ENCODE results near the gene SLC35F5. TPM values are rescaled to one million over a fixed set of nuclear protein-coding genes. Genes with fewer than 3 reads are reported as not detected.

SLC35F5 gene
- total RNA-seq, 1 donor from 2014 or later: 57.5 TPM

GRCh38 chr2:113686537-113686936 is 69.9 kb downstream of the SLC35F5 start:
- TF ChIP-seq CTCF (IDR thresholded peaks at IDR 0.05; ENCODE audit: unreplicated experiment): no peak
- Mint-ChIP-seq H3K27me3 (ENCODE audit: low read depth) (peaks cover 22% of the 10 kb centered on the region), H3K9me3 (peaks cover 17% of the 10 kb centered on the region), H3K4me1 (no peaks in the 10 kb centered on the region), H3K27ac (no peak overlapping the region), H3K4me3 (no peak overlapping the region), H3K36me3 (no peaks in the 10 kb centered on the region)
- DNase-seq (ENCODE audit: low spot score in 2 of 2, unreplicated experiment in 2 of 2): no peak

GRCh38 chr2:113685471-113685870 is 71.0 kb downstream of the SLC35F5 start:
- TF ChIP-seq CTCF (IDR thresholded peaks at IDR 0.05; ENCODE audit: unreplicated experiment): no peak
- Mint-ChIP-seq H3K4me3 (no peak overlapping the region), H3K9me3 (peaks cover 17% of the 10 kb centered on the region), H3K36me3 (no peaks in the 10 kb centered on the region), H3K27ac (no peak overlapping the region), H3K4me1 (no peaks in the 10 kb centered on the region), H3K27me3 (ENCODE audit: low read depth) (peaks cover 19% of the 10 kb centered on the region)
- DNase-seq (ENCODE audit: low spot score in 2 of 2, unreplicated experiment in 2 of 2): no peak

GRCh38 chr2:113679457-113679856 is 77.0 kb downstream of the SLC35F5 start:
- peaks cover 26% of the 10 kb centered on the region for H3K27me3 Mint-ChIP-seq (ENCODE audit: low read depth)
- no peak overlapping the region for H3K27ac Mint-ChIP-seq
- no peak overlapping the region for H3K4me3 Mint-ChIP-seq
- peaks cover 17% of the 10 kb centered on the region for H3K9me3 Mint-ChIP-seq
- no peaks in the 10 kb centered on the region for H3K36me3 Mint-ChIP-seq
- H3K4me1 Mint-ChIP-seq: no peaks in the 10 kb centered on the region
- no peak for TF ChIP-seq CTCF (IDR thresholded peaks at IDR 0.05; ENCODE audit: unreplicated experiment)
- DNase-seq (ENCODE audit: low spot score in 2 of 2, unreplicated experiment in 2 of 2): no peak

- H3K27ac Mint-ChIP-seq: no peak overlapping the region
- H3K36me3 Mint-ChIP-seq: no peaks in the 10 kb centered on the region
- H3K4me3 Mint-ChIP-seq: no peak overlapping the region
- TF ChIP-seq CTCF (IDR thresholded peaks at IDR 0.05; ENCODE audit: unreplicated experiment): no peak
- no peak for DNase-seq (ENCODE audit: low spot score in 2 of 2, unreplicated experiment in 2 of 2)
- H3K4me1 Mint-ChIP-seq: no peaks in the 10 kb centered on the region
- H3K27me3 Mint-ChIP-seq (ENCODE audit: low read depth): peaks cover 30% of the 10 kb centered on the region
- H3K9me3 Mint-ChIP-seq: peaks cover 8% of the 10 kb centered on the region
These were observed 79.1 kb downstream of the SLC35F5 start for GRCh38 chr2:113677330-113677729.

- no peak for TF ChIP-seq CTCF (IDR thresholded peaks at IDR 0.05; ENCODE audit: unreplicated experiment)
- H3K4me1 Mint-ChIP-seq: no peaks in the 10 kb centered on the region
- no peak overlapping the region for H3K27ac Mint-ChIP-seq
- no peak for DNase-seq (ENCODE audit: low spot score in 2 of 2, unreplicated experiment in 2 of 2)
- peaks cover 2% of the 10 kb centered on the region for H3K9me3 Mint-ChIP-seq
- no peaks in the 10 kb centered on the region for H3K36me3 Mint-ChIP-seq
- peaks cover 29% of the 10 kb centered on the region for H3K27me3 Mint-ChIP-seq (ENCODE audit: low read depth)
- H3K4me3 Mint-ChIP-seq: no peak overlapping the region
These were observed 79.7 kb downstream of the SLC35F5 start for GRCh38 chr2:113676623-113677266.

- no peak for DNase-seq (ENCODE audit: low spot score in 2 of 2, unreplicated experiment in 2 of 2)
- TF ChIP-seq CTCF (IDR thresholded peaks at IDR 0.05; ENCODE audit: unreplicated experiment): no peak
- Mint-ChIP-seq H3K9me3 (no peaks in the 10 kb centered on the region), H3K27ac (no peak overlapping the region), H3K27me3 (ENCODE audit: low read depth) (peaks cover 29% of the 10 kb centered on the region), H3K4me3 (no peak overlapping the region), H3K4me1 (no peaks in the 10 kb centered on the region), H3K36me3 (no peaks in the 10 kb centered on the region)
These were observed 80.6 kb downstream of the SLC35F5 start for GRCh38 chr2:113675875-113676274.
